Progenitor cell of endocrine pancreas (in vitro differentiated cells): Measurements from ENCODE around the gene ADGRB2. TPM values are rescaled to one million over a fixed set of nuclear protein-coding genes. Genes with fewer than 3 reads are reported as not detected.

Experiments used
- DNase-seq: peaks from one replicate; pipeline ENCODE4 v3.0.0; 2021; ENCODE audit warnings: low spot score; ENCODE audit not compliant: unreplicated experiment
- H3K27ac Mint-ChIP-seq: 2 replicates; pipeline ENCODE4 v1.8.0; 2021; ENCODE audit warnings: mild to moderate bottlenecking, moderate library complexity, mixed read lengths
- H3K27me3 Mint-ChIP-seq: 2 replicates; pipeline ENCODE4 v1.8.0; 2021; ENCODE audit warnings: mixed read lengths
- H3K36me3 Mint-ChIP-seq: 2 replicates; pipeline ENCODE4 v1.8.0; 2022; ENCODE audit warnings: mixed read lengths; ENCODE audit not compliant: insufficient read depth
- H3K4me1 Mint-ChIP-seq: 2 replicates; pipeline ENCODE4 v1.8.0; 2021; ENCODE audit warnings: low read depth, mixed read lengths
- H3K4me3 Mint-ChIP-seq: 2 replicates; pipeline ENCODE4 v1.8.0; 2021; ENCODE audit warnings: low read depth, mild to moderate bottlenecking, moderate library complexity, mixed read lengths
- H3K9me3 Mint-ChIP-seq: 2 replicates; pipeline ENCODE4 v1.8.0; 2021; ENCODE audit warnings: low read depth, mixed read lengths
- total RNA-seq: library from RNA; stranded (reverse); gene quantifications from 2 replicates; pipeline ENCODE4 v1.2.1, GENCODE V29; 2021
- TF ChIP-seq, protein P1 (sequence below): fragments of 200-600 bp; sonication (generic); IDR thresholded peaks from one replicate; pipeline ENCODE4 v1.5.0; 2021; ENCODE audit warnings: antibody characterized with exemption, mild to moderate bottlenecking; ENCODE audit not compliant: unreplicated experiment

ADGRB2 gene
- total RNA-seq, 1 donor from 2014 or later: 5.5 TPM

DNA sequence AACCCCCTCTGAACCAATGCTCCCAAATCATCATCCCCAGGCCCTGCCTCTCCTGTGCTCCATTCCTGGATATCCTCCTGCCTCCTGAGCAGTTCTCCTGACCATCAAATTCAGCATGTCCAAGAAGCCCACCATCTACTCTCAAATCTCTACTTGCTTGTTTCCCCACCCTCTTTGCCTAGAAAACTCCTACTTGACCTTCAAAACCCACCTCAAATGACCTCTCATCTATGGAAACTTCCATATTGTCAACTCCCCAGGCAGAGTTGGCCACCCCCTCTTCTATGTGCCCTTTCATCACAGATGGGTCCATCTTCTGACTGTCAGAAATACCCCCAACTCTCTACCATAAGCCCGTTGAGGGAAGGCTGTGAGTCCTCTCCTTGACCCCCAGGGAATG is 16.8 kb downstream of the ADGRB2 start:
- no peaks in the 10 kb centered on the region for H3K9me3 Mint-ChIP-seq
- DNase-seq: no peak
- H3K4me3 Mint-ChIP-seq: no peak overlapping the region
- no peaks in the 10 kb centered on the region for H3K36me3 Mint-ChIP-seq
- TF ChIP-seq, protein P1, sequence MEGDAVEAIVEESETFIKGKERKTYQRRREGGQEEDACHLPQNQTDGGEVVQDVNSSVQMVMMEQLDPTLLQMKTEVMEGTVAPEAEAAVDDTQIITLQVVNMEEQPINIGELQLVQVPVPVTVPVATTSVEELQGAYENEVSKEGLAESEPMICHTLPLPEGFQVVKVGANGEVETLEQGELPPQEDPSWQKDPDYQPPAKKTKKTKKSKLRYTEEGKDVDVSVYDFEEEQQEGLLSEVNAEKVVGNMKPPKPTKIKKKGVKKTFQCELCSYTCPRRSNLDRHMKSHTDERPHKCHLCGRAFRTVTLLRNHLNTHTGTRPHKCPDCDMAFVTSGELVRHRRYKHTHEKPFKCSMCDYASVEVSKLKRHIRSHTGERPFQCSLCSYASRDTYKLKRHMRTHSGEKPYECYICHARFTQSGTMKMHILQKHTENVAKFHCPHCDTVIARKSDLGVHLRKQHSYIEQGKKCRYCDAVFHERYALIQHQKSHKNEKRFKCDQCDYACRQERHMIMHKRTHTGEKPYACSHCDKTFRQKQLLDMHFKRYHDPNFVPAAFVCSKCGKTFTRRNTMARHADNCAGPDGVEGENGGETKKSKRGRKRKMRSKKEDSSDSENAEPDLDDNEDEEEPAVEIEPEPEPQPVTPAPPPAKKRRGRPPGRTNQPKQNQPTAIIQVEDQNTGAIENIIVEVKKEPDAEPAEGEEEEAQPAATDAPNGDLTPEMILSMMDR: no peak
- H3K27ac Mint-ChIP-seq: peak overlapping the region; percentile 29
- peaks cover 2% of the 10 kb centered on the region for H3K4me1 Mint-ChIP-seq
- peaks cover 36% of the 10 kb centered on the region for H3K27me3 Mint-ChIP-seq

DNA sequence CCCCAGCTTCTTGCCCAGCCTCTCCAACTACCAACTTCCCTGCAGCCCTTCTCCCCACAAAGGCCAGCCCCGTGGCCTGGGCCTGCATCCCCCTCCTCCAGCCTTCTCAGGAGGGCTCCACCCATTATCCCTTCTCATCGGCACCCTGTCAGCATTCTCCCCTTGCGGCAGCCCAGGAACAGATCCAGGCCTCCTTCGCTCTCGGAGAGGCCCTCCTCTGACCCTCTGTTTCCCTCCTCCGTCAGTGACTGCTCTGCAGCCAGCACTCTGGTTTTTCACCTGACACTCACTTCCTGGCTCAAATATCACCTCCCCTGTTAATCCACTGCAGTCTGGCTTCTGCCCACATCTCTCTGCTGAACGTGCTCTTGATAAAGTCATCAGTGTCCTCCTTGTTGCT is 17.5 kb downstream of the ADGRB2 start:
- DNase-seq: no peak
- TF ChIP-seq, protein P1: no peak
- Mint-ChIP-seq H3K27ac (no peak overlapping the region), H3K9me3 (no peaks in the 10 kb centered on the region), H3K4me3 (no peak overlapping the region), H3K27me3 (peaks cover 32% of the 10 kb centered on the region), H3K4me1 (peaks cover 2% of the 10 kb centered on the region), H3K36me3 (no peaks in the 10 kb centered on the region)

DNA sequence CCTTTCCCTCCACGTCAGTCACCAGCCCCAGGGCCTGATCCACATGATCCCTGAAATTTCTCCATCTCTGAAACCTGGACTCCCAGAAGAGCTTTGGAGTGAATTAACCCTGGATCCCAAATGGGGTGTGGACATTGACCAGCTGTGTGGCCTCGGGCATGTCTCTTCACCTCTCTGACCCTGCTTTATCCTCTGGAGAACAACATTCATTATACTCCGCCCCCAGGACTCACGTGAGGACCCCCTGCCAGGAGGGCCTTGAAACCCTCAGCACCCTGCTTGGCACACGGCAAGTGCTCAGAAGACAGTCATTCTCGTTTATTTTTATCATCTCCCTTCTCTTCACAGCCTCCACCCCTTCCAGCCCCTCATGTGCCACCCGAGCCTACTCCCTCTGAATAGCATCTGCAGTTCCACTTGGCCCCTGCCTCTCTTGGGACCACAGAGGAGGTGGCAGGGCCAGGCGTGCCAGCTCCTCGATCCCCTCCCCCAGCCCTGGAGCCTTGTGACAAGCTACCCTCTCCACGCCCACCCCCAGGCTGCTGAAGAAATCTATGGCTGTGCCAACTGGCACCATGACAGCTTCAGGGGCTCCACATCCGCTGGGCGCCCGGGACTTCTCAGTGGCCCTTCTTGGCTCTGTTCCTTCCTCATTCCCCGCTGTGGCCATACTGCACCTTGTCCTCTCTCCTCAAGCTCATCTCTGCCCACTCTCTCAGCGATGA is 18.0 kb downstream of the ADGRB2 start:
- H3K4me1 Mint-ChIP-seq: peaks cover 2% of the 10 kb centered on the region
- TF ChIP-seq, protein P1: no peak
- H3K27me3 Mint-ChIP-seq: peaks cover 28% of the 10 kb centered on the region
- H3K9me3 Mint-ChIP-seq: no peaks in the 10 kb centered on the region
- no peak overlapping the region for H3K4me3 Mint-ChIP-seq
- no peaks in the 10 kb centered on the region for H3K36me3 Mint-ChIP-seq
- DNase-seq: no peak
- no peak overlapping the region for H3K27ac Mint-ChIP-seq

DNA sequence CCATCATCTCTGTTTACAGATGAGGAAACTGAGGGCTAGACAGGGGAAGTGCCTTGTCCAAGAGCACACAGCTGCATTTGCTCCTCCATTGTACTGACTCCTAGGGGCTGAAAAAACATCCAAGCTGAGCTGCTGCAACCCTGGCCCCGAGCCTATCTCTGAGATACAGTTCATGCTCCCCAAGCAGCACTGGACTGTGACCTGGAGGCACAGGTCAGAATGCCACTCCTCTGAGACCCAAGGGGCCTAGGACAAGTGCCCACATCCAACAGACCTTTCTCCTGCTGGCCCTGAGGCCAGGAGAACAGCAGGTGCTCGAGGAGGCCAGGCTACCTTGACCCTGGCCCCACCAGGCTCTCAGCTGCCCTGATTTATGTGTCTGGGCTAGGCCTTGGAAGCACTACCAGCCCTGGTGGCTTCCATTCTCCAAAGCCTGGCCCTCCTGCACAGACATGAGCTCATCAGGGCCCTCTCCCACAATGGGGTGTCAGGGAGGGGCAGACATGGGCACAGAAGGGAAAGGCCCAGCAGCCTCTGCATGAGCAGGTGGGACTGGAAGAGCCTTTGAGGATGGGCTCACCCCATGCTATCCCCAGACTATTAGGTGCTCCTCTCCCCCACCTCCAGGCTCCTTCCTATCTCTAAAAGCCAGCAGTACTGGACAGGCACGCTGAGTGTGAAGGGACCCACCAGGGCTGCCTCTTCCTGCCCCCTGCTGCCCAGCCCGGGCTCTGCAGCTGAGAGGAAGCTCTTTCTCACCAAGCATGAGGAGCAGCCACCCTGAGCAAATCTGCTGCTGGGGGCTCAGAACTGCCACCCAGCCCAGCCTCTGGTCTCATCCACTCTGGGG is 18.8 kb downstream of the ADGRB2 start:
- Mint-ChIP-seq H3K9me3 (no peaks in the 10 kb centered on the region), H3K27me3 (peaks cover 27% of the 10 kb centered on the region), H3K27ac (no peak overlapping the region), H3K36me3 (no peaks in the 10 kb centered on the region), H3K4me3 (no peak overlapping the region), H3K4me1 (peaks cover 2% of the 10 kb centered on the region)
- TF ChIP-seq, protein P1: peak; percentile 73
- peak; percentile 59 for DNase-seq

DNA sequence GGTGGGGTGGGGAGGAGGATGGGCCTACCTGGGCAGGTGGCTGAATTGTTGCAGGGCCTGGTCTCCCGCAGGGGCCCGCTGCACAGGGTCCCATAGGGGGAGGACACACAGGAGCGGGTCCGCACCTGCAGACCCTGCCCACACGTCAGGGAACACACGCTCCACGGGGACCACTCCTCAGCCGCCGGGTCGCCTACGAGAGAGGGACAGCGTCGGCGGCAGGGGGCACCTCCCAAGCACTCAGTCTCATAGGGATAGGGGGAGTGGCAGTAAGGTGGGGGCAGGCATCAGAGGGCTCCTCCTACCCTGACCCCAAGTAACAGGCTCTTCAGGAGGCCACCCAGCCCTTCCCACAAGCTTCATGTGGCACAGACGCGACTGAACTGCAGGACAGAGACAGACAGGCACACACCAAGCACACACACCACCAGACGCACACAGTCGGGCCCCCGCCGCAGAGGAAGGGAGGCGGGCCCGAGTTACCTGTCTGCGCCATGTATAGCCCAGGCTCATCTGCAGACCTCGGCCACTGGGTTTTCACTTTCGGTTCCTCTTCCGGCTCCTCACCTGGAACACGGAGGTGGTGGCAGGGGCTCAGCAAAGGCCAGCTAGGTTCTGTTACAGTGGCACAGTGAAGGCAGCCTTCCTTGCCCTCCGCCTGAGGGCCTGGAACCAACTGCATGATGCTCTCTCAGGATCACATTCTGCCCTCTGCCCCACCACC is 19.8 kb downstream of the ADGRB2 start:
- Mint-ChIP-seq H3K4me3 (no peak overlapping the region), H3K4me1 (peaks cover 2% of the 10 kb centered on the region), H3K27ac (no peak overlapping the region), H3K36me3 (no peaks in the 10 kb centered on the region), H3K27me3 (peaks cover 26% of the 10 kb centered on the region), H3K9me3 (no peaks in the 10 kb centered on the region)
- DNase-seq: no peak
- TF ChIP-seq, protein P1: no peak
